Skin of body (tissue), 2 donors: ENCODE results near the gene ADCY9. TPM values are rescaled to one million over a fixed set of nuclear protein-coding genes. Genes with fewer than 3 reads are reported as not detected.
"Not testable (repeated sequence)": the region's sequence is repeated elsewhere in the genome, so short reads cannot be mapped to it uniquely, and the experiment has no call there.

Experiments used
- DNase-seq: peaks from one replicate; lab custom pipeline; 2025; lab: John Stamatoyannopoulos, UW
- total RNA-seq: library from RNA; depleted of rRNA; stranded (reverse); fragments of >200 nt; gene quantifications from one replicate; pipeline ENCODE4 v1.2.3, GENCODE V29; 2014

Gene ADCY9
- total RNA-seq, 1 donor from 2014 or later, result 11.1 TPM

GRCh38 chr16:4070936-4071335 is 45.3 kb downstream of the ADCY9 start:
- DNase-seq, result no peak

DNA sequence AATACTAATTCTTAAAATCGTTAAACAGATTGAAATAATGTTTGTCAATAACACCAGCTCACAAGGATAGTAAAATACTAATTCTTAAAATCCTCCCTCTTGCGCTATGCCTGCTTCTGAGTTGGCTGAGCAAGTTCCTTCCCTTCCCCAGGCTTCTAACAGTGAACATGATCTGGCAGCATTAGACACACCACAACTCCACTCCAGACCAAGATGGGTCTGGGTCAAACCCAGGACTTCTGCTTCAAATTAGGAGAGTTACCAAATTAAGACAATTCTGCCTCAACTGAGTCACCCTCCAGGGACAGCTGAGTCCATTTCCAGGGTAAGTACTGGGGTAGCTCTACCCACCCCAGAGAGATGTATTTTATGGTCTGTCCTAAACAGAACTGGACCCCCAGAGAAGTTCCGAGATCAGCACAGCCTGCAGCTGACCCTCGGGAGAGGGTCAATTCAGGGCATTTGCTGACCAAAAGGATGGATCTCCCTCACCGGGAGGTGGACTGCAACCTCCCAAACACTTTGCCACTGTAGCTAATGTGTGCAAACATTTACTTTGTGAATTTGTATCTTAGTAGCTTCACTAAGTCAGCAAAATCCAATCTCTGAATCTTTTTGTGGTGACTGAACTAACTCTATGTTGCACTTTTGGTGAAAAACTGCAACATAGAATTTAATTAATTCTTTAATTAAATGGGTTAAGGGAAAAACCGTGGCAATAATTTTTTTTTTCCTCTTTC is 48.8 kb downstream of the ADCY9 start:
- DNase-seq, result no peak

DNA sequence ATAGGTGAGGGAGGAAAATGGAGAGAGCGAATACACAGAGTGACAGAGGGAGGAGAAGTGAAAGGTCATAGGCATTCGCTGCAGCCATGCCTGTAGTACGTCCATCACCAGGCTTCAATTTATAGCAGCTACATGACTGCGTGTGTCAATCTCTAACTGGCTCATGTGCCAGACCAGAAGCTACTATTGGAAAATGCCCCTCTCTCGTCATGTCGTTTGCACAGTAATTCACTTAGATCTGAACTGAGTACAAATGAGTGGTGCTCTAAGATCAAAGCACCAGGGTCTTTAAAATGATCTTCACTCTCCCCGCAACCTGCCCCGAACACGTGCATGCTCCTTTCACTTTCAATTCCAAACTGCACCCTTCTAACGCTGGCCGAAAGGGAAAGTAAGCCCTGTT is 51.3 kb downstream of the ADCY9 start:
- no peak for DNase-seq

DNA sequence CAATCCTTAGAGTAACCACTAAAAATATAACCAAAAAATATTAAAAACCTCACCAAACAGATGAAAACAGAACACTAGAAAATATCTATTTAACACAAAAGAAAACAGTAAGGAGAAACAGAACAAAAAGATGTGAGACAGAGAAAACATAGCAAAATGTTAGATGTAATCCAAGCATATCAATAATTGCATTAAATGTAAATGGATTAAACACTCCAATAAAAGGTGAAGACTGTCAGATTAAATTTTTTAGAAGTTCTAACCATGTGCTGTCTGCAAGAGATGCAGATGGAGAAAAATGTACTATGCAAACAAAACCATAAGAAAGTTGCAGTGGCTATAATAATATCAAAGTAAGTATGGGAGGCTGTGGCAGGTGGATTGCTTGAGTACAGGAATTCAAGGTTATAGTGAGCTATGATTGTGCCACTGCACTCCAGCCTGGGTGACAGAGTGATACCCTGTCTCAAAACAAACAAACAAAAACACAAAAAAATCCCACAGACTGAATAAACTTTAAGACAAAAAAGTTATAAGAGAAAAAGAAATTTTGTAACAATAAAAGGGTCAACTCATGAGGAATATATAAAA is 53.9 kb downstream of the ADCY9 start:
- no peak for DNase-seq

GRCh38 chr16:4060823-4061222 is 55.4 kb downstream of the ADCY9 start:
- DNase-seq, result no peak

DNA sequence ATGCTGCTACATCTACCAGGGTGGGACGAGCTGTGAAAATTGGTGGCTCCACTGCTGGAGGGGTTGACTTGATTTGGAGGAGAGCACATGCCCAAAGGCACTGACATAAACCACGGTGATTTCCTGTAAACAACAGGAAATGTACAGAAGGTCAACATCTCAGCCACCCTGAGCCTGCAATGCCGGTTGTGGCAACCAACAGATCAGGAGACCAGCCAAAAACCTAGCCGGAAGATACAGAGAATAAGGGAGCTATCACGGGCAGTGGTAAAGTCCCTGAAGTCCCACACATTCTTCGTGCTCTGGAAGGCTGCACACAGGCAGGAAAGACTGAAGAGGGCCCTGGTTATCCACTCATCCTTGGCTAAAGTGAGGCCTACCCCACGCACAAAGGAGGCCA is 56.2 kb downstream of the ADCY9 start:
- no peak for DNase-seq

- no peak for DNase-seq
Measured at GRCh38 chr16:4058386-4058785, 57.9 kb downstream of the ADCY9 start.

- no peak for DNase-seq
Measured at GRCh38 chr16:4057439-4057877, 58.8 kb downstream of the ADCY9 start.

GRCh38 chr16:4056161-4057105 is 59.8 kb downstream of the ADCY9 start:
- DNase-seq, result no peak

DNA sequence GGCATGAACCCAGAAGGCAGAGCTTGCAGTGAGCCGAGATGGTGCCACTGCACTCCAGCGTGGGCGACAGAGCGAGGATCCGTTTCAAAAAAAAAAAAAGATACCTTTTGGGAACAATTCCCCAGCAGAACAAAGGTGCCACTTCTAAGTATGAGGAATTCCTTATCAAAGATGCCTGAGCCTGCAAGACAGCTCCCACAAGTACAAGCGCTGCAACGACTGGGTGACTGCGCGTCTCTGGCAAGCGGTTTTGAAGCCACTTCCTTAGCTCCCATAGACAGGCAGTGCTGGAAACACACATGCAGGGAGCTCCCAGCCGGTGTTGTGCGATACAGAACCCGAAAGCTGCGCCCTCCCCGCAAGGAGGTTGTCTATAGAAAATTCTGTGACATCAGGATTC is 60.5 kb downstream of the ADCY9 start:
- no peak for DNase-seq

DNA sequence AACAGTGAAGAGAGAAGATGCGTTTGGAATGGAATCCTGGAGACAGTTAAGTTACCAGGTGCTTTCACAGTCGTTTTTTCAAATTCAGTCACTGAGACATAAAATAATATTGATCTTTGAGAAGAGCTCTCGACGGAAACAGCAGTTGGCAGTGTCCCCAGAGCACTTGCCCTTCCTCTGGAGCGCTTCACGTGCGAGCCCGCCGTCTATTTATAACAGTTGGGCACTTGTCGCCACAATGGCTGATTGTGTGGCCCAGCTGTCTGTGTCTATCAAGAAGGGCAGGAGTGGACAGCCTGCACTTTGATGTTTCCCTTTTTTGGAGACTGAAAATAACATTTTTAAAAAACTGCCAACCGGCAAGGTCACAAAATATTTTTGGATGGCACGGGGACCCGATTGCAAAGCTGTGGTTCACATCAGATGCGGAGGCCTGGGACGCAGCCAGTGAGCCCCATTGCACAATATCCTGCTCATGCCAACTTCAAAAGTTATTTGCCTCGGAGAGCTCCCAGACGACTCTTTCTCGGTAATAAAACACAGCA is 62.9 kb downstream of the ADCY9 start:
- DNase-seq, result peak; percentile 29

- peak; percentile 47 for DNase-seq
Measured at GRCh38 chr16:4052801-4053293, 63.4 kb downstream of the ADCY9 start.

DNA sequence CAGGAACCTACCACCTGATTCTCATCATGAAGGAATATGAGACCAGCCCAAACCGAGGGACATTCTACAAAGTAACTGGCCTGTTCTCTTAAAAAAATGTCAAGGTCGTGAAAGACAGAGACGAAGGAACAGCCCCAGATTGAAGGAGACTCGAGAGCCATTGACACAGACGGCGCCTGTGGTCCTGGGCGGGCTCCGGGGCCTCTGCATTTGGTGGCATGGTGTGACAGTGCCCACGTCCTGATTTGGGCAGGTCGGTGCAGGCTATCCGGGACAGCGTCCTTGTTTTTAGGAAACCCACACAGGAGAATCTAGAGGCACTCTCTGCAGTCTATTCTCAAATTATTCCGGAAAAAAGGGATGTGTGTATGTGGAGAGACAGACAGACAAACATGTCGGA is 64.1 kb downstream of the ADCY9 start:
- DNase-seq, result no peak

GRCh38 chr16:4051591-4051990 is 64.7 kb downstream of the ADCY9 start:
- peak; percentile 19 for DNase-seq

GRCh38 chr16:4049031-4049430 is 67.2 kb downstream of the ADCY9 start:
- DNase-seq, result no peak

- DNase-seq, result no peak
Measured at GRCh38 chr16:4048481-4048880, 67.8 kb downstream of the ADCY9 start.

- no peak for DNase-seq
Measured at GRCh38 chr16:4046221-4046620, 70.0 kb downstream of the ADCY9 start.

- DNase-seq, result not testable (repeated sequence)
Measured at GRCh38 chr16:4045561-4045960, 70.7 kb downstream of the ADCY9 start.

DNA sequence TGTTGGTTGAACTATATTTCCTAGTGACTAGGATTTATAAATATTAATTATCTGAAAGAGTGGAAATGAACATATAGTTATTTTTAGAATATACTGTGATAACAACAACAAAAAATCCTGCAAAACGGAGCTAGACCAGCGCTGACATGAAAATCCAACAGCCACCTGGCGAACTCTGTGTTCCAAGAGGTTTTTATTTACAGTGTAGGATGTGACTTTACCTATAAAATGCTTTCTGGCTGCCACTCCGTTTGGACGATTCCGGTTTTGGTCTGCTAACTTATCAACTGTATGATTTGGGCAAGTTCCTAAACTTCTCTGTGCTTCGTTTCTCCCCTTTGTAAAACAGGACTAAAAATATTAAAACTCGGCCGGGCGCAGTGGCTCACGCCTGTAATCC is 73.7 kb downstream of the ADCY9 start:
- DNase-seq, result no peak

GRCh38 chr16:4038448-4038847 is 77.8 kb downstream of the ADCY9 start:
- no peak for DNase-seq

GRCh38 chr16:4036952-4037351 is 79.3 kb downstream of the ADCY9 start:
- not testable (repeated sequence) for DNase-seq

DNA sequence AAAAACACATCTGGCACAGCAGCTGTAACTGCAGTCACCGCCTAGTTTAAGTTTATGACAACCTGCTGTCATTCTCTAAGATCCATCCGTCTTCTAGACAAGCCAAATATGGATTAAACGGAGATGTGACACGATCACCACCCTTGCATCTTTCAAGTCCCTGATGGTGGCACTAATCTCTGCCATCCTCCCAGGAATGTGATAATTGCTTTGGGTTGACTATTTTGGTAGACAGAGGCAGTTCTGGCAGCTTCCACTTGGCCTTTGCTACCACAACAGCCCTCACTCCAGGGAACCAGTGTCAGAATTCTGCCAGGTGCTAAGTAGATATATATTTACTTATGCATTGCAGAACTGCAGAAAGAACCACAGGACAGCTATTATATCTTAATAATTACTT is 81.3 kb downstream of the ADCY9 start:
- no peak for DNase-seq
